GM12878 (cell line): ENCODE results near the gene MTR. TPM values are rescaled to one million over a fixed set of nuclear protein-coding genes. Genes with fewer than 3 reads are reported as not detected.

Source experiments
- ATAC-seq: fragments of 200-7000 bp; cut with Tn5 transposase; 3 replicates; pipeline ENCODE4 v1.9.1; 2020; ENCODE audit warnings: mild to moderate bottlenecking, moderate library complexity
- BruUV-seq: library from RNA; stranded (reverse); fragments of 400-500 nt; replicated peaks from 2 replicates; lab custom pipeline; 2021; lab: Mats Ljungman, UMichigan
- CTCF ChIA-PET: fragments of 300-600 bp; sonication (Branson Sonifier 250); formaldehyde crosslinking; extraction: SDS; loops from one replicate; lab custom pipeline; 2021; ENCODE audit warnings: inconsistent platforms; lab: Yijun Ruan, JAX
- POLR2A ChIA-PET: fragments of 350-600 bp; formaldehyde crosslinking; extraction: SDS; loops from one replicate; lab custom pipeline; 2021; ENCODE audit warnings: inconsistent platforms; lab: Charles Lee
- RAD21 ChIA-PET: fragments of 300-600 bp; sonication (Branson Sonifier 250); formaldehyde crosslinking; loops from one replicate; lab custom pipeline; 2023; ENCODE audit warnings: antibody characterized with exemption; ENCODE audit not compliant: unreplicated experiment; lab: Charles Lee
- SMC1A ChIA-PET: fragments of 300-600 bp; sonication (Branson Sonifier 250); formaldehyde crosslinking; loops from one replicate; lab custom pipeline; 2023; ENCODE audit not compliant: unreplicated experiment, uncharacterized antibody; lab: Charles Lee
- DNase-seq: peaks from one replicate; pipeline ENCODE4 v3.0.0-alpha.2; 2011; ENCODE audit warnings: low read depth, low spot score
- FAIRE-seq: peaks from 3 replicates; lab custom pipeline; 2011; peaks lifted over from hg19 to GRCh38; lab: Jason Lieb, UNC
- H2AFZ ChIP-seq: 2 replicates; pipeline ENCODE4 v1.6.0; 2011; ENCODE audit warnings: low read depth, low read length, control low read depth; ENCODE audit not compliant: control insufficient read depth
- H3K27ac ChIP-seq: 2 replicates; pipeline ENCODE4 v1.5.1; 2011; ENCODE audit warnings: control low read depth; ENCODE audit not compliant: control insufficient read depth, insufficient read depth
- H3K27me3 ChIP-seq, 2 experiments: replicated peaks in 1 of 2; 2 replicates each; pipeline versions ENCODE4 v1.6.0 to v1.6.1; 2011; ENCODE audit warnings: low read length in 1 of 2; ENCODE audit not compliant: control insufficient read depth in 2 of 2, insufficient read depth in 2 of 2
- H3K36me3 ChIP-seq, 2 experiments: 2 replicates each; pipeline ENCODE4 v1.5.1; 2011; ENCODE audit warnings: low read length in 1 of 2; ENCODE audit not compliant: control insufficient read depth in 2 of 2, insufficient read depth in 2 of 2
- H3K4me1 ChIP-seq: 2 replicates; pipeline ENCODE4 v1.6.1; 2011; ENCODE audit warnings: mild to moderate bottlenecking, low read length, moderate library complexity, mixed read lengths; ENCODE audit not compliant: control insufficient read depth, insufficient read depth
- H3K4me2 ChIP-seq: 2 replicates; pipeline ENCODE4 v1.6.0; 2011; ENCODE audit warnings: control low read depth; ENCODE audit not compliant: control insufficient read depth, insufficient read depth
- H3K4me3 ChIP-seq: fragments of 200-600 bp; sonication (generic); 2 replicates; pipeline ENCODE4 v1.5.1; 2016
- H3K79me2 ChIP-seq: 2 replicates; pipeline ENCODE4 v1.6.0; 2011; ENCODE audit warnings: low read length; ENCODE audit not compliant: control insufficient read depth, insufficient read depth
- H3K9ac ChIP-seq: 2 replicates; pipeline ENCODE4 v1.8.0; 2011; ENCODE audit warnings: low read length, control low read depth, mixed read lengths; ENCODE audit not compliant: control insufficient read depth, insufficient read depth
- H3K9me3 ChIP-seq: replicated peaks from 3 replicates; pipeline ENCODE4 v1.5.1; 2011; ENCODE audit warnings: mild to moderate bottlenecking, low read length; ENCODE audit not compliant: control insufficient read depth, insufficient read depth
- H4K20me1 ChIP-seq: 2 replicates; pipeline ENCODE4 v1.6.0; 2011; ENCODE audit not compliant: control insufficient read depth, insufficient read depth
- CBX5 ChIP-seq: sonication (generic); IDR thresholded peaks from 2 replicates; pipeline ENCODE4 v1.6.1; 2016; ENCODE audit warnings: low read depth, moderate library complexity, mild to moderate bottlenecking, inconsistent platforms
- EP300 ChIP-seq, 2 experiments: fragments of 150-350 bp in 1 of 2; IDR thresholded peaks; 2 replicates each; pipeline ENCODE4 v1.6.1; 2011 to 2012; ENCODE audit warnings: low read depth in 2 of 2, low read length in 2 of 2, borderline replicate concordance in 1 of 2, improper control_type of control experiment in 1 of 2, inconsistent platforms in 1 of 2; ENCODE audit not compliant: control insufficient read depth in 1 of 2
- IRF4 ChIP-seq: IDR thresholded peaks from 2 replicates; pipeline ENCODE4 v1.6.1; 2011; ENCODE audit warnings: low read depth, low read length
- NFIC ChIP-seq: IDR thresholded peaks from 2 replicates; pipeline ENCODE4 v1.6.1; 2012; ENCODE audit warnings: low read depth, mild to moderate bottlenecking, inconsistent platforms, low read length, moderate library complexity
- RB1 ChIP-seq: fragments of 450-650 bp; formaldehyde crosslinking; IDR thresholded peaks from 2 replicates; pipeline ENCODE4 v1.6.1; 2017; ENCODE audit warnings: mild to moderate bottlenecking, borderline replicate concordance
- ZNF274 ChIP-seq: IDR thresholded peaks from one replicate; pipeline ENCODE4 v1.8.0; 2011; ENCODE audit not compliant: insufficient read length, insufficient read depth
- WGBS: methylation state at CpG from one replicate; pipeline ENCODE4 v1.1.6; 2016; ENCODE audit warnings: low lambda C conversion rate; ENCODE audit not compliant: insufficient replicate concordance, insufficient coverage; ENCODE audit errors: missing lambda C conversion rate; 5-methylcytosine and 5-hydroxymethylcytosine counted together
- in situ Hi-C: fragments of 300-500 bp; cut with MboI; formaldehyde crosslinking; loops from 9 replicates; pipeline ENCODE4 v1.14.3; 2018; ENCODE audit warnings: mixed read lengths
- intact Hi-C: fragments of 100-400 bp; cut with micrococcal nuclease; formaldehyde crosslinking; loops from one replicate; pipeline ENCODE4 v1.14.2; 2022; ENCODE audit not compliant: unreplicated experiment
- polyA plus RNA-seq, 11 experiments: library from polyadenylated mRNA; depleted of rRNA in 4 of 11; unstranded in 6 of 11; stranded (reverse) in 5 of 11; fragments of >200 nt; fragmentation: Nextera tagmentation in 4 of 11; fragmentation: Illumina TruSeq in 1 of 11; extraction: Ambion mirVana in 4 of 11; extraction: Trizol in 1 of 11; gene quantifications; 1 replicate in 1 of 11; 2 replicates in 10 of 11; pipeline versions ENCODE4 v1.2.1 to v1.2.3, GENCODE V29; 2011 to 2016; ENCODE audit warnings: inconsistent platforms in 2 of 11, missing spikeins in 2 of 11, low read depth in 1 of 11
- total RNA-seq, 4 experiments: library from RNA; depleted of rRNA in 3 of 4; stranded (reverse); fragments of >200 nt in 3 of 4; fragmentation: Illumina TruSeq in 1 of 4; extraction: Trizol in 1 of 4; gene quantifications; 2 replicates each; pipeline versions ENCODE4 v1.2.1 to v1.2.3, GENCODE V29; 2013 to 2021
- TF ChIP-seq, protein P1 (sequence below): IDR thresholded peaks from 2 replicates; pipeline ENCODE4 v1.6.1; 2012; ENCODE audit warnings: low read depth, low read length, improper control_type of control experiment

The MTR gene
- total and polyA plus RNA-seq, 10 of the 15 experiments (the other 5 are each of a cell fraction or from before 2014, with no cell fraction given), result 2.4 to 38.7 (median 16.5) TPM

DNA sequence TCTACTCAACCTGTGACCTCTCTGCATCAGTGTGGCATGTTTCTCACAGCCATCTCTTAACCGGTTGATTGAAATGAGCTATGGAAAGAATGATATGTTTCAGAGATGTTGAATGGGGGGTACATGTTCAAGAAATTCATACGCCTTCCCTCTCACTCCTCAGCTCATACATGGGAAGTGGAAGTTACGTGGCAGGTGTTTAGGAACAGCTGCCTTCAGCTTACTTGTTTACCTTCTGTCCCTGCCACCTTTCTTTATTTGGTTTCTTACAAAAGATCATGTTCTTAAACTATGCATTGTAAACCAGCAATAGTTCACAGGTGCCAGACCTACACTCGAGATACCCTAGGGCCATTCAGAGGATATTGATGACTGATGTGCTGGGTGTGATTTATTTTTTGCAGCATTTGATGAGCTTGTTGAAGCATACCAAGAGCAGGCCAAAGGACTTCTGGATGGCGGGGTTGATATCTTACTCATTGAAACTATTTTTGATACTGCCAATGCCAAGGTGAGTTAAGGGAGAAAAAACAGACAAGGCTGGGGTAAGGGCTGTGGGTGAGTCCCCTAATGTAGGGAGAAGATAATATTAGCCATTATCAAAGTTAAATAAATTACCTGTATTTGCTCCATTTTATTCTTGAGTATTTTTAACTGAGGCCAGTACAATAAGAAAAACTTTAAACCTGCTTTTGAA is 17.4 kb downstream of the MTR start:
- Histone ChIP-seq H3K79me2 (no peaks in the 10 kb centered on the region; the same call in 1 of the 2 replicates), H3K4me1 (no peaks in the 10 kb centered on the region), H4K20me1 (no peaks in the 10 kb centered on the region), H3K4me2 (no peak overlapping the region), H3K27ac (no peak overlapping the region), H3K9ac (no peak overlapping the region), H3K4me3 (no peak overlapping the region), H2AFZ (no peak overlapping the region), H3K27me3 (no peaks in the 10 kb centered on the region), H3K9me3 (no peaks in the 10 kb centered on the region)
- no peak for DNase-seq
- intact Hi-C loops (no loop called here), in situ Hi-C loops (no loop called here)
- ChIA-PET CTCF (interaction anchor here (1.0 to 1.6 kb wide), 3 partner anchors 11 to 55 kb away, joined by 4 to 6 read pairs (median 4); no protein-coding TSS in a partner anchor), RAD21 (no interaction called here), POLR2A (interaction anchor here (0.5 to 1.2 kb wide), 2 partner anchors 13 to 142 kb away, joined by 3 read pairs; no protein-coding TSS in a partner anchor)
- ATAC-seq, result no peak
- no TSS peak for BruUV-seq
- no peak for FAIRE-seq
- 96% methylated on average over 5 of the region's 5 CpGs for WGBS
- no peak for TF ChIP-seq IRF4
- no peak for TF ChIP-seq NFIC
- TF ChIP-seq, protein P1, sequence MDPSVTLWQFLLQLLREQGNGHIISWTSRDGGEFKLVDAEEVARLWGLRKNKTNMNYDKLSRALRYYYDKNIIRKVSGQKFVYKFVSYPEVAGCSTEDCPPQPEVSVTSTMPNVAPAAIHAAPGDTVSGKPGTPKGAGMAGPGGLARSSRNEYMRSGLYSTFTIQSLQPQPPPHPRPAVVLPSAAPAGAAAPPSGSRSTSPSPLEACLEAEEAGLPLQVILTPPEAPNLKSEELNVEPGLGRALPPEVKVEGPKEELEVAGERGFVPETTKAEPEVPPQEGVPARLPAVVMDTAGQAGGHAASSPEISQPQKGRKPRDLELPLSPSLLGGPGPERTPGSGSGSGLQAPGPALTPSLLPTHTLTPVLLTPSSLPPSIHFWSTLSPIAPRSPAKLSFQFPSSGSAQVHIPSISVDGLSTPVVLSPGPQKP, result no peak
- TF ChIP-seq EP300 (IDR thresholded peaks at IDR 0.05; ENCODE audit: borderline replicate concordance in 1 of 2, control insufficient read depth in 1 of 2, low read depth in 2 of 2, low read length in 2 of 2), result no peak
- no peak for TF ChIP-seq ZNF274
- no peak for TF ChIP-seq CBX5
- TF ChIP-seq RB1, result no peak
- TF ChIP-seq, all 136 proteins: peak for 0
- peaks cover 6 to 35% of the 10 kb centered on the region in 2 experiments for H3K36me3 ChIP-seq
- SMC1A ChIA-PET, result interaction anchor here (0.5 to 1.4 kb wide), 3 partner anchors 11 to 268 kb away, joined by 3 to 4 read pairs (median 3); no protein-coding TSS in a partner anchor
